ENCODE results near the gene CUL7.
A peak's percentile ranks its signal among the peaks of the same experiment; 100 is the strongest.
"Not testable (repeated sequence)": the region's sequence is repeated elsewhere in the genome, so short reads cannot be mapped to it uniquely, and the experiment has no call there.

CUL7 gene

DNA sequence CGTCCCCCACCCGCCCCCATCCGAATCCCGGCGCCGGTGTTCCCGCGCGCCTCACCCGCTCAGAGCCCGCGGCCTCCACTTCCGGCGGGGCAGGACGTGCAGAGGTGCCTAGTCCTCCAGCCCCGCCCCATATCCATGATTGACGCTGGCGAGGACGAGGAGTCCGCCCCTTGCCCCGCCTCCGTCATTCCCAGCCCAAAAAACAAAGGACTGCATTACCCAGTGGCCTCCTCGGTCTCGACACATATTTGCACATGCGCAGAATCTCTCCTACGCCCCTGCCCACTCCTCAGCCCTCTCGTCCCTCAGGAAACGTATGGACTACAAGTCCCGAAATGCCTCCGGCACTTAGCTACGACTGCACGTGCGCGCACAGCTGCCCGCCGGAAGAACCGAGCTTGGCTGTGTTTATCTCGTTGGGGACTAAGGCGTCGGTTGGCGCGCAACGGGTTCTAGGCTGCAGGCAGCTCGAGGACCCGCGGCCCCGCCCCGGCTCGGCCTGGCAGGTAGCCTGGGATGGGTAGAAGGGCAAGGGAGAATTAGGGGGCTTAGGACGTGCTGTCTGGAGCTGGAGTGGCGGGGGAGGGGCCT is 39.7 kb downstream of the CUL7 start, which contains the start of the genes KLHDC3 and MEA1:
KLHDC3 (plus strand) TSS at position 407 of the 591 bp plus-strand sequence. CDS start 2,944 bp downstream, outside the sequence.
MEA1 (minus strand) TSS at position 104 of the 591 bp plus-strand sequence. CDS start 133 bp downstream, outside the sequence.
- DNase-seq, result peak; percentile 99 to 100

DNA sequence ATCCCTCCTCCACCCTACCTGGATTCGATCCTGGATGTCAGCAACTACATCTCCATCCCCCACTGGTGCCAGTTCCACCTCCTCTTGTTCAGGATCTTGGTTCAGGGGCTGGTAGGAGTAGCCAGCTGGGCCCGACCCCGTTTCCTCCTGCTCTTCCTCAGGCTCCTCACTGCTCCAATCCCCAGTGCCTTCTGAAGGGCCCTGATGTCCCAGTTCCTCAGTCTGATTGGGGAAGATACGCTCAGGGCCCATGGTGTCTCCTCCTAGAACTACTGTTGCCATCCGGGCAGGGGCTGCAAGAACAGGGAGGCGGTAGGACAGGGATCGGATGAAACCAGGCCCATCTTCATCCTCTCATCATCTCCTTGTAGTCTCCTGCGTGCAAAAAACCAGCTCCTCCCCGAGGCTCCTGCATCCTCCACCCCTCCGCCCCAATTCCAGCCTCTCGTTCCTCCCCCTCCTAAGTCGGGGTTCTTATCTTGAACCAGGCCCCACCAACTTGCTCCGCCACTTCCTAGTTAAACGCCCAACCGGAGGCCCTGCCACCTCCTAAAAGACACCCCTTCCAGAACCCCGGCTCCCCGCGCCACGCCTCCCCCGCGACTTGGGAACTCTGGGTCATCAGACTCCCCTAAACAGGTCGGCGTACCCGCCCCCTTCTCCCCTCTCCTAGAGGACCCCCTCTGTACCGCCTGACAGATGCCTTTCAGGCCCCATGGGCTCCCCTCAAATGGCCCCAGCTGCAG is 40.4 kb downstream of the CUL7 start:
- DNase-seq, result peak in 1 of 2 donors; percentile 15

- DNase-seq, result no peak
Observed at GRCh38 chr6:43012364-43012763, 41.3 kb downstream of the CUL7 start.

- DNase-seq, result no peak
Observed at GRCh38 chr6:43011207-43011606, 42.4 kb downstream of the CUL7 start.

- peak in 1 of 2 donors; percentile 41 for DNase-seq
Observed at GRCh38 chr6:43009124-43009523, 44.5 kb downstream of the CUL7 start.

DNA sequence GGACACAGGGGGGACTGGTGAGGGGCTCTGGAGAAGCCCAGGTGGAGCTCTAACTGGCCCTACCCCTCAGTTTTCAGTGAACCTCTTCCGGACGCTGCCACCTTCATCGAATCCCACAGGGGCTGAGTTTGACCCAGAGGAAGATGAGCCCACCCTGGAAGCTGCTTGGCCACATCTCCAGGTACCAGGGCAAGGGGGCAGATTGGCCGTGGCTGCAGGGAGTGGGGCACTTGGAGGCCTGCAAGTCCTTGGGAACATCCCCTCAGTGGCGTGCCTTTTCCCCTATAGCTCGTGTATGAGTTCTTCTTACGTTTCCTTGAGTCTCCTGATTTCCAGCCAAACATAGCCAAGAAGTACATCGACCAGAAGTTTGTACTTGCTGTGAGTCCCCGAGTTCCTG is 46.5 kb downstream of the CUL7 start:
- DNase-seq, result no peak

DNA sequence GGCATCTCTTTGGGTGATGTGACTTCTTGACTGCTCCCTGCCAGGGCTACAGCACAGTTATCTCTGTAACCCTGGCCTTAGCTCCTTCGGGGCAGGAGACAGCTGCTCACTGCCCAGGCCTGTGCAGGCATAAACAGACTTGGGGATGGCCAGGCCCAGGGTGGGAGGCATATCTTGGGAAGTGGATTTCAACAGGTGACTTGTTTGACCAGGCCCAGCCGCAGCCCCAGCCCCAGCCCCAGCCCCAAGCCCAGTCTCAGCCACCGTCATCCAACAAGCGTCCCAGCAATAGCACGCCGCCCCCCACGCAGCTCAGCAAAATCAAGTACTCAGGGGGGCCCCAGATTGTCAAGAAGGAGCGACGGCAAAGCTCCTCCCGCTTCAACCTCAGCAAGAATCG is 47.4 kb downstream of the CUL7 start:
- DNase-seq, result no peak

- no peak for DNase-seq
Observed at GRCh38 chr6:43005844-43006243, 47.8 kb downstream of the CUL7 start.

DNA sequence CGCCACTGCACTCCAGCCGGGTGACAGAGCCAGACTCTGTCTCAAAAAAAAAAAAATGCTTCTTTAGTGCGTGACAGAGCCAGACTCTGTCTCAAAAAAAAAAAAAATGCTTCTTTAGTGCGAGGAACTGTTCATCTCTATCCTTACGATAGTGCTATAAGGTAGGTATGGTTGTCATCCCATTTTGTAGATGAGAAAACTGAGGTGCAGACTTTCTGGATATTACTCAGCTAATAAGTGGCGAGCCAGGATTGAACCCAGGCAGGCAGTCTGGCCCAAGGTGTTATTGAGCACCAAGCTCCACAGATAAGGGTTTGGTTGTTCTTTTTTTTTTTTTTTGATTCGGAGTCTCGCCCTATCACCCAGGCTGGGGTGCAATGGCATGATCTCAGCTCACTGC is 51.8 kb downstream of the CUL7 start:
- DNase-seq, result no peak

GRCh38 chr6:42998205-42998604 is 55.4 kb downstream of the CUL7 start:
- not testable (repeated sequence) for DNase-seq

DNA sequence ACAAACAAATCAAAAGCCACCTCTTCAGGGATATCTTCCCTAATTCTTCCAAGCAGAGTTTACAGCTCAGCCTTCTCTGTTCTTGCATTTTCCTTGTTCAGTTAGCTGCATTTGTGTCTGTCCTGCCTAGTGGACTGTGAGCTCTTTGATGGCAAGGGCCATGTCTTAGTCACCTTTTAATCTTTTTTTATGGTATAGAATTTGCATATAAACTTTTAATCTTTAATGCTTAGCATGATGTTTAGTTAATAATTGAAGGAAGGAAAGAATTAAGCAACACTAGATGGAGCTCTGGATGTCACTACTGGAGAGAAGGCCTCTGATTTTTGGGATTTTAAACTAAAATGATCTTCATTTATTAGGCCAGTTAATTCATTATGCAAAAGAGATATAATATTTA is 57.1 kb downstream of the CUL7 start:
- no peak for DNase-seq

DNA sequence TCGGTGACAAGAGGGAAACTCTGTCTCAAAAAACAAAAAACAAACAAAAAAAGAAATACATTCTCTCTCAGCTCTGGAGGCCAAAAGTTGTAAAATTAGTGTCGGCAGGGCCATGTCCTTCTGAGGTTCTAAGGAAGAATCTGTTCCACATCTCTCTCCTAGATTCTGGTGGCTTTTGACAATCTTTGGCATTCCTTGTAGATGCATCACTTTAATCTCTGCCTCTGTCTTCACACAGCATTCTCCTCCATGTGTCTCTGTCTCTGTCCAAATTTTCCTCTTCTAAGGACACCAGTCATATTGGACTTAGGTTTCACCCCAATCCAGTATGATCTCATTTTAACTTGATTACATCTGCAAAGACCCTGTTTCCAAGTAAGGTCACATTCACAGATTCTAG is 60.2 kb downstream of the CUL7 start:
- no peak for DNase-seq

- no peak for DNase-seq
Observed at GRCh38 chr6:42989923-42990322, 63.7 kb downstream of the CUL7 start.

GRCh38 chr6:42988486-42989020 is 65.1 kb downstream of the CUL7 start:
- DNase-seq, result no peak
